NCI-H187 treated with DMSO at 0.1 percent for 48 hours (cell line): ENCODE measurements around the gene KCNJ6.

ENCODE experiments used
- DNase-seq: peaks from one replicate; lab custom pipeline; 2025; lab: John Stamatoyannopoulos, UW

The KCNJ6 gene

DNA sequence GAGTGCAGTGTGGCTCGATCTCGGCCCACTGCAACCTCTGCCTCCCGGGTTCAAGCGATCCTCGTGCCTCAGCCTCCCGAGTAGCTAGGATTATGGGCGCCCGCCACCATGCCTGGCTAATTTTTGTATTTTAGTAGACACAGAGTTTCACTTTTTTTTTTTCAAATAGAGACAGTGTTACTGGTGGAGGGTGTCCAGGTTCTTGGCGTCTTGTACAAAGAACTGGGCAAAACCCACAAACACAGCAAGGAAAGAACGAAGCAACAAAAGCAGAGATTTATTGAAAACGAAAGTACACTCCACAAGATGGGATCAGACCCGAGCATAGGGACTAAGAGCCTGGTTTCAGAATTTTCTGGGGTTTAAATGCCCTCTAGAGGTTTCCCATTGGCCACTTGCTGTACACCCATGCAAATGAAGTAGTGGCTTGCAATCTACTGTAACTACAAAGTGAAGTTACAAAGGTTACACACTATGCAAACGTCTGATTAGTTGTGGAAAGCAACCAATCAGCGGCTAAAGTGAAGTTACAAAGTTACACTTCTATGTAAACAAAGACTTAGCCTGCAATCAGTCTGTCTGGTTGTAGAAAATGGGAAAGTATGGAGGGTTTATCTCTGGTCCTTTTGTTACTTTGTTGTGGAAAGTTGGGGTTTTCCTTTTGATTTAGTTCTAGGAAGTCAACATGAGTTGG lies 350.6 kb downstream of the KCNJ6 start:
- no peak for DNase-seq

DNA sequence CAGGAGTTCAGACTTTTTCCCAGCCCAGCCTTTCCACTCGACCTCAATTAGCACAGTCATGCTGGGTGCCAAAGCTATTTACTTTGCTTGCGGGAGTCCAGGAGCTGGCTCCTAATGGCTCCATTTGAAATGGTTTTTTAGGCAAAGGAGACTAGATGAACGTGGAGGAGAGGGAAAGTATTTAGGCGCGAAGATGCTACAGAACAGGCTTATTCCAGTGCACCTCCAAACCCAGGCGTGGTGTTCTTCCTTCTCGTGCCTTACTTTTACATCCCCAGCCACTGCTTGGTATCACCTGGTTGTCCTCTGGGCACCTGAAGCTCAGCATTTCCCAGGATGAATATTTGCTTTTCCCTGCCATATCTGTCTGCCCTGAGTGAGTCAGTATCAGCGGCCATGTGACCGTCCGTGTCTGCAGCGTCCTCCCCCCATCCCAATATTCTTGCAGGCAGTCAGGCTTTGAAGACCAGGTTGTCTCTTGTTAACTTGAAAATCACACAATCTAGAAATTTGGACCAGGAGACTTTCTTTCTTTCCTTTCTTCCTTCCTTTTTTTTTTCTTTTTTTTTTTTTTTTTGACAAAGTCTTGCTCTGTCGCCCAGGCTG lies 351.2 kb downstream of the KCNJ6 start:
- DNase-seq: peak; percentile 69

DNA sequence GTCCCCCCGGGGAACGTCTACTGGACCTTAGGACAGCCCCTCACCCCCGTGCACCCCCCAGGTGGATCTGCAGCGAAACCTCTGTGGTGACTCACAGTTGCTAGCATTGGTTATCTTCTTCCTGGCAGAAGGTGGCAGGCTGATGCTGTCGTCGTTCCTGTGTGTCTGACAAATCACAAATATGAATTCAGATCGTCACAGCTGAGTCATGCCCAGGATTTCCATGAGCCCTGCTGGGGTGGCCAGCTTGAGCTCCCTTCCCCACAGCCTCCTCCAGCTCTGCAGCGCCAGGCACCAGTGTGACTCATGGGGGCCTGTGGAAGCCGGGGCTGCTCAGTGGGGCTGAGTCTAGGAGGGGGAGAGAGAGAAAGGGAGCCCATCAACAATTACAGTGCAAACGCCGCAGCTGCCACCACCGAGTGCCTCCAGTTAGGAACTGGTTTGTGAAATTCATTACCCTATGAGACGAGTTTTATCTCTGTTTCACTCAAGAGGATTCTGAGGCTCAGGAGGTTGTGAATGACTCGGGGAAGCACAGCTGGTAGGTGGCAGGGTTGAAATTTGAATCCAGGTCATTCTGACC lies 351.8 kb downstream of the KCNJ6 start:
- no peak for DNase-seq

DNA sequence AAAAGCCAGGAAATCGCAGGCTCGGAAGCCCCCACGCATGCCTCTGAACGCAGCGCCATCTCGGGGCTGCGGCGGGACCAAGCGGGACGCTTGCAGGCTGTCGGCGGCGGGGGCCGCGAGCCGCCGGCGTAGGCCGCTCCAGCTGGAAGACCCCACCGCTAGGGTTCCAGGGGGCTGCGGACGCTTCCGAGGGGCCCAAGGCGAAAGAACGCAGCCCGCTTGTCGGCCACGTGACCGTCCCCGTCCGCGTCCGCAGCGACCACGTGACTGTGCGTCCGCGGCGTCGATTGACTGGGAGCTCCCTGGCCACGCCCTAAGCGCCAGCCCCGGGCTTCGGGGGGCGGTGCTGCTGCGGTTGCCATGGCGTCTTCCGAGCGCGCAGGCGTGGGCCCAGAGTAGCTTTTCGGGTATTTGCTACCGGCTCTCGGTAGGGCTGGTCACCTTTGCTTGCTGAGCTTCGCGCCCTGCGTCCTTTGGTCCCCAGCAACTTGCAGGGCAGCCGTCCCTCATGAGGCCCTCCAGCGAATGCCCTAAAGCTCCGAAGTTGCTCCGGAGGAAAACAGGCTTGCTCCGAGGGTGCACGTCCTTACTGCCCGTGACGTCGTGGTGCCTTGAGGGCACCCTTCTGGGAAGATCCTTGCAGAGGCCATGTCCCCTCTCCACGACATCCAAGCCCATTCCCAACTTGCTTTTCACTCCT lies 352.5 kb downstream of the KCNJ6 start:
- DNase-seq: peak; percentile 43

DNA sequence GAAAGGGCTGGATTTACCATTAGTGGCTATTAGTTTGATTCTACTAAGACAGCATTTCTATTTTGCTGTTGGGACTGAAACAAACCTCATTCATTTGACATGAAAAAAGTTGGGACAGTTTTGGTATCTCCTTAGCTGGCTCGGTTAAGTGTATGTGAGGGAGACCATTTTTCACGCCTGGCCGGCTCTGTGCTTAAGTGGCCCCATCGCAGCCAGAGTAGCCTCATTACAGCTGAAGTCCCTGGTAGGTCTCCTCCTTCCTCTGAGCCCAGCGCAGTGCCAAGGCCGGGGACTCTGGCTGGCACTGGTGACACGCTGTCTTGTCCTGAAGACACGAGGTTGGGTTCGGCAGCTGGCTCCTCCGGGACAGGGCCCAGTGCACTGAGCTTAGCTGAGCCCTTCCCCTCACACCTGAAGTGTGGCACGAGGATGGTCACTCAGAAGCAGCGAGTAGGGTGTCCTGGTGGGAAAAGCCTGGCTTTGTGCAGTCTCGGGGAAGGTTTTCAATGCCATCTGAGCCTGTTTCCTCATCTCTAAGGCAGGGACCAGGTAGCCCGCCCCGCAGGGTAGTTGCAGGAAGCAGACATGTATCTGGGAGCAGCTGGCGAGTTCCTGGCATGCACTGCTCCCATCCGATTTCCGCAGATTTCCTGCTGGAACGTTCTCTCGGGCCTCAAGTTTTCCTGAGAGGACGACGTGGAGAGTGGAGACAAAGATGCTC lies 353.2 kb downstream of the KCNJ6 start:
- no peak for DNase-seq

DNA sequence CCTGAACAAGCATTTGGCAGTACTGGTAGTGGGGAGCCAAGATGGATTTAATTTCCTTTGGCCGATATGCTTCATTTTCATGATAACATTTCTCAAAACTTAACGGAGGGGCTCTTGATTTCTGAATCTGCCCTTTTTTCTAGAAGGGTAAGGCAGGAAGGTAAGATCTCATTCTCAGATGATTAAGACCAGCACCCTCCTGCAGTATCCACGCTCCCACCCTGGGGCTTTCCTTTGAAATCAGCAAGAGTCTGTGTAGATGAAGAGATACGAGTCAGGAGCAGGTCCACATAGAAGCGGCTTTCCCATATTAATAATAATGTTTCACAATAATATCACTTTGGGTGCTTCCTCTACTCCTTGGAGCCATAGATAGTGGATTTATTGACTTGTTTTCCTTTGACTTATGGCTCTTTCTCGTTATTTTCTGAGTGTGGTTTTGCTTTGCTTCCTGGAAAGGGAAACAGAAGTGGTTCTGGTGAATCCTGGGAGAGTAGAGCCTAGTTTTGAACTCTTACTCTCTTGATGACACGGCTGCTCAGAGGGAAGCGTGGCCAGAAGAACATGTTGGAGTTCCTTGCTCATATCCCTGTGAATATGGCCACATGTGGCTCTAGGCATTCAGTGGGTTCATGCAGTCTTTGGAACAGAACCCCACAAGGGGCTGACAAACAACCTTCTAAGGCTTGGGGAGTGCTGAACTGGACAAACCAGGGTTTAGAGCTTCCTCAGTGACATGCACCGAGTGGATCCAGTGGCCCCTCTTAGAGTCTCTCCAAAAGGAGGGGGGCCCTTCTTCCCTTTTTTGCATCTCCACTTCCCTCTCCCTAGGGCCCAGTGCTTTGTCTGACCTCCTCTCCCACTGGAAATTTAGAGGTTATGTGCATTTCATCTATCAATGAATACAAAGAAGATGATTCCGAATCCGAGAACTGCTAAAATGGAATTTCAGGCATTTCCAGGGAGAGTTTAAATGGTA lies 354.0 kb downstream of the KCNJ6 start:
- no peak for DNase-seq

DNA sequence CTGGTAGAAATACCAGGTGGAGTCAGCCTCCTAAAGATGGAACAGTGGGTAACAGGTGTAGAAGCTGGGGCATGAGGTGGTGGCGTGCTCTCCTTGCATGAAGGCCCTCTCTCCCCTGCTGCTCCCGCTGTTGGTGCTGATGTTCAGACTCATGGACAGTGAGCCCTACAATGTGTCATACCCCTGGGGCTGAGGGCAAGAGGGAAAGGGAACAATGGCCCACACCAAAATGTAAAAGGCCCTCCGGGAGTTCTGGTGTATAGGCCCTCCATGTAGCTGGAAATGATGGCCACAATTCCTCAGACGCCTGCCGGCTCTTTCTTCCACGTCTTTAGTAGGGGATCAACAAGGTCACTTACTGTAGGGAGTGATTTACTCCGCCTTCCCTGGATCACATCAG lies 354.8 kb downstream of the KCNJ6 start:
- no peak for DNase-seq

DNA sequence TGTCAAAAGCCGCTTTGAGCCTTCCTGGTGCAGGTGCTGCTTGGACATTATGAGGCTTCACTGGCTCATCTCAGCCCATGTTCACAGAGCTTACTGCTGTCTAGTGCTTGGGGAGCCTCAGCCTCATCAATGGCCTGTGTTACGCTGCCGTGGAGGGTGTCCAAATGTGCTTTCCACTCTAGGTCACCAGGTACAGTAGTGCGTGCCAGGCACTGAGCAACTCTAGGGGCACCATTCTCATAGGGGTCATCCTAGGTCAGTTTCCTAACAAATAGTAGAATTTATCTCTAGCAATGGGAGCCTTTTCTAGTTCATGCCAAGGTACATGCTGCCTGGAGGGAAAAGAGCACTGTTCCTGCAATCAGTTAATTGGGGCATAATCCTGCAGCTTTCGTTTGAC lies 355.9 kb downstream of the KCNJ6 start:
- DNase-seq: no peak

DNA sequence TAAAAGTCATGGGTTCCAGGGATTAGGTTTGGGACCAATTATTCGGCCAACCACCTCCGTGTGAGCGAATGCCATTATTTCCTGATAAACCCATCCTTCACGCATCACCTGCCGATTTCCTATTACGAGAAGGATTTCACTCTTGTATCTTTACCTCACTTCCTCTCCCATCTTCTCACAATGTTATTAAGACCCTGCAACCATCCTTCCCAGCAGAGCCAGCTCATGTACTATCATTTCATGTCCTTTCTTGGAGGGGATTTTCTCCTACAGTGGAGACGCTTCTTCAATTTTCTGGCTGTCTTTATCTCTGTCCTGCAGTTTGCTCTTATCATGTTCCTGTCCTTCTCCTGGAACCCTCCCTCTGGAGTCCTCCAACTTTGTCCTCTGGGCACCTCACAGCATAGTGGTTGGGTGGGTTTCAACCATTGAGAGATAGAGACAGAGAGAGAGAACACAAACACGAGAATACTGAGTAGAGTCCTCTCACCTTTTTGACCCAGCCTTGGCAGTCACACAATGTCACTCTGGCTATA lies 357.5 kb downstream of the KCNJ6 start:
- DNase-seq: no peak
